Memory B cell (primary cell): Measurements from ENCODE around the gene CBFB.

Experiments used
- ATAC-seq: fragments of 150-1000 bp; cut with Tn5 transposase; 2 replicates; pipeline ENCODE4 v1.10.0; 2021; ENCODE audit warnings: low read depth, mild to moderate bottlenecking, moderate library complexity
- DNase-seq, 2 donors: peaks; one replicate each; pipeline ENCODE4 v3.0.0; 2022; ENCODE audit warnings: low spot score in 2 of 2
- H3K27ac Mint-ChIP-seq: one replicate; pipeline ENCODE4 v1.8.0; 2022; ENCODE audit warnings: mild to moderate bottlenecking, moderate library complexity, mixed read lengths
- H3K27me3 Mint-ChIP-seq: one replicate; pipeline ENCODE4 v1.8.0; 2022; ENCODE audit warnings: mixed read lengths
- H3K36me3 Mint-ChIP-seq: one replicate; pipeline ENCODE4 v1.8.0; 2022; ENCODE audit warnings: mild to moderate bottlenecking, mixed read lengths
- H3K4me1 Mint-ChIP-seq: one replicate; pipeline ENCODE4 v1.8.0; 2022; ENCODE audit warnings: mixed read lengths
- H3K4me3 Mint-ChIP-seq: one replicate; pipeline ENCODE4 v1.8.0; 2022; ENCODE audit warnings: mild to moderate bottlenecking, moderate library complexity, mixed read lengths
- H3K9me3 Mint-ChIP-seq: one replicate; pipeline ENCODE4 v1.8.0; 2022; ENCODE audit warnings: mixed read lengths

The CBFB gene

GRCh38 chr16:67024384-67025209 lies 4.4 kb upstream of the CBFB start:
- Mint-ChIP-seq H3K27ac (no peak overlapping the region), H3K27me3 (peaks cover 3% of the 10 kb centered on the region), H3K36me3 (no peaks in the 10 kb centered on the region), H3K4me1 (no peaks in the 10 kb centered on the region), H3K9me3 (no peaks in the 10 kb centered on the region), H3K4me3 (no peak overlapping the region)
- no peak for DNase-seq
- ATAC-seq = no peak

GRCh38 chr16:67025210-67025550 lies 3.8 kb upstream of the CBFB start:
- Mint-ChIP-seq H3K36me3 (no peaks in the 10 kb centered on the region), H3K9me3 (no peaks in the 10 kb centered on the region), H3K27me3 (peaks cover 3% of the 10 kb centered on the region), H3K4me1 (no peaks in the 10 kb centered on the region), H3K4me3 (no peak overlapping the region), H3K27ac (no peak overlapping the region)
- DNase-seq = no peak
- ATAC-seq = no peak

DNA sequence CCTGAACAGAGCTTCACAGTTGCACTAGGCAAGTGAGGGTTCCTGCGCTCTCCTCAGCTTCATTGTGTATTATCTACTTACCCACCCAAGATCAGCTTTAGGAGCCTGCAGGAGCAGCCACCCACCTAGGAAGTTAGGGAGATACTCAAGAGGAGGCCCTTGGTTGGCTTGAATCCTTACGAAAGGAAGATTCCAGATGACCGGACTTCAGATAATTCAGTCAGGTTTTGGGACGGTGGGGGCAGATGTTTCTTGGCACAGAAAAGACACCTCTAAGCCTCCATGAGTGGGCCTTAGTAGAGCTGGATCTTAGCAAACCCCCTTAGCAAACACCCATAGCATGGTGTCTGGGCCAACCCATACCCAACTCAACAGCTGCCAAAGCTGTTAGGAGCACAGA lies 2.4 kb upstream of the CBFB start:
- Mint-ChIP-seq H3K27me3 (no peaks in the 10 kb centered on the region), H3K4me1 (peaks cover under 1% of the 10 kb centered on the region), H3K27ac (no peak overlapping the region), H3K4me3 (no peak overlapping the region), H3K36me3 (no peaks in the 10 kb centered on the region), H3K9me3 (no peaks in the 10 kb centered on the region)
- DNase-seq (no peak), ATAC-seq (no peak)

- H3K36me3 Mint-ChIP-seq = no peaks in the 10 kb centered on the region
- no peak overlapping the region for H3K27ac Mint-ChIP-seq
- no peaks in the 10 kb centered on the region for H3K9me3 Mint-ChIP-seq
- DNase-seq = no peak
- no peak for ATAC-seq
- H3K4me1 Mint-ChIP-seq = peaks cover 3% of the 10 kb centered on the region
- no peaks in the 10 kb centered on the region for H3K27me3 Mint-ChIP-seq
- H3K4me3 Mint-ChIP-seq = no peak overlapping the region
These were observed 1.9 kb upstream of the CBFB start for GRCh38 chr16:67027046-67027445.

DNA sequence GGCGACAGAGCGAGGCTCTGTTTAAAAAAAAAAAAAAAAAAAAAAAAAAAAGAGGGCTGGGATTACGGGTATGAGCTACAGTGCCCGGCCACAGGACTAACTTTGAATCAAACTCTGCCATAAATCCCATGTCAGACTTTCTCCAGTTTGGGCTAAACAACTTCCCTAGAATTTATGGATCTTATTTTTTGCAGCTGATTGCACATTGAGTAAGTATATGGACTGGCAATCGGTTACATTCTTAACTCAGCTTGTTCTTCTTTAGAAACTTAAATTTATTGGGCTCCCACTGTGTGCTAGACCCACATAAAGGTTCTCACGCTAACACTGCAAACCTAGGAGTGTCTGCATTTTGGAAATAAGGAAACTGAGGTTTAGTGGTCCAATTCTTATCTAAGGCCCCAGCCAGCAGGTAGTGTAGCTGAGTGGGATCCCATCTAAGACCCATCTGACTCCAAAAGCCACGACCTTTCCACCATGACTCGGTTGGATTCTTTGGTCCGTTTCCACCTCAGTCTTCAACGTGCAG lies 718 bp upstream of the CBFB start:
- Mint-ChIP-seq H3K27ac (peak overlapping the region; percentile 89), H3K4me1 (peaks cover 4% of the 10 kb centered on the region), H3K9me3 (no peaks in the 10 kb centered on the region), H3K36me3 (no peaks in the 10 kb centered on the region), H3K4me3 (peak overlapping the region; percentile 80), H3K27me3 (no peaks in the 10 kb centered on the region)
- DNase-seq (no peak), ATAC-seq (no peak)

GRCh38 chr16:67029254-67030096 lies 526 bp downstream of the CBFB start:
- peak overlapping the region; percentile 89 for H3K27ac Mint-ChIP-seq
- ATAC-seq = peak; percentile 39
- no peaks in the 10 kb centered on the region for H3K9me3 Mint-ChIP-seq
- H3K4me3 Mint-ChIP-seq = peak overlapping the region; percentile 88
- no peaks in the 10 kb centered on the region for H3K27me3 Mint-ChIP-seq
- peaks cover 7% of the 10 kb centered on the region for H3K4me1 Mint-ChIP-seq
- peak; percentile 52 to 67 for DNase-seq
- peaks cover under 1% of the 10 kb centered on the region for H3K36me3 Mint-ChIP-seq

- no peaks in the 10 kb centered on the region for H3K9me3 Mint-ChIP-seq
These were observed 1.4 kb downstream of the CBFB start for GRCh38 chr16:67030221-67030962.

DNA sequence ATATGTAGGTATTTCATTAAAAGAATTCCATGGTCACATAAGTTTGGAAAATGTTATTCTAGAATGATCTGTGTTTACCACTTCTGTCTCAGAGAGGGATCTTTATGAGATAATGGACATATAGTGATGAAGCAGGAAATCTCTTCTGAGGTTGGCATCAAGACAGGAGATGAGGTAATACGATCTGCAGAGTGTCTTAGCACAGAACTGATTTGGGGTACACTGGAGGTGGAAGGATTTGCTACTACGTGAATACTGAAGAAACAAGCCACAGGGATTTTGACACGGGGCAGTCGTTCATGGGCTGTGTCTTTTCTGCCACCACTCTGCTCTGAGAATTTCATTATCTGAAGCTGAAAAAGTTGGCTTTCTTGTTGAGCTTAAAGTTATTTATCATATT lies 5.5 kb downstream of the CBFB start:
- ATAC-seq (no peak), DNase-seq (no peak)
- Mint-ChIP-seq H3K27me3 (no peaks in the 10 kb centered on the region), H3K4me1 (peaks cover 18% of the 10 kb centered on the region), H3K27ac (no peak overlapping the region), H3K9me3 (no peaks in the 10 kb centered on the region), H3K36me3 (peaks cover 4% of the 10 kb centered on the region), H3K4me3 (peak overlapping the region; percentile 3)

More at GRCh38 chr16:67030221-67030962, 1.4 kb downstream of the CBFB start:
- ATAC-seq = no peak
- no peak for DNase-seq
- peak overlapping the region; percentile 88 for H3K4me3 Mint-ChIP-seq
- peaks cover 2% of the 10 kb centered on the region for H3K36me3 Mint-ChIP-seq
- H3K27ac Mint-ChIP-seq = peak overlapping the region; percentile 72
- H3K27me3 Mint-ChIP-seq = no peaks in the 10 kb centered on the region
- peaks cover 12% of the 10 kb centered on the region for H3K4me1 Mint-ChIP-seq

DNA sequence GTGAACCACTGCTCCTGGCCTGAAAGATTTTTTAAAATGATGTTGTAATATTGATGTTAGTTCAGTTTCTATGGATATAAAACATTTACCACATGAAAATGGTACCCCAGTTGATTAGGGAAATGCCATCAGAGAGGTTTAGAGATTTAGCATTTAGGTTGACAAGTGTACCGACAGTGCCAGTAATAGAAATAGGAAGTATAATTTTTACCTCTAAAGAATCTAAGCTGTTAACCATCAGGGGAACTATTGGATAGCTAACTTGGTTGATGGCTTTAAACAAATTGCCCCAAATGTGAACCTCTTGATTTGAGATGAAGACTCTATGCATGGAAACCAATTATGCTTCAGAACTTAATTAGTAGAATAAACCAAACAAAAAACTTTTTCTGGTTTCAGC lies 6.4 kb downstream of the CBFB start:
- Mint-ChIP-seq H3K9me3 (no peaks in the 10 kb centered on the region), H3K27ac (peak overlapping the region; percentile 28), H3K36me3 (peaks cover 4% of the 10 kb centered on the region), H3K4me1 (peaks cover 18% of the 10 kb centered on the region), H3K4me3 (no peak overlapping the region), H3K27me3 (no peaks in the 10 kb centered on the region)
- ATAC-seq (peak; percentile 68), DNase-seq (no peak)

GRCh38 chr16:67036323-67036741 lies 7.4 kb downstream of the CBFB start:
- no peaks in the 10 kb centered on the region for H3K27me3 Mint-ChIP-seq
- ATAC-seq = no peak
- no peak overlapping the region for H3K27ac Mint-ChIP-seq
- no peak for DNase-seq
- H3K4me1 Mint-ChIP-seq = peaks cover 21% of the 10 kb centered on the region
- H3K9me3 Mint-ChIP-seq = no peaks in the 10 kb centered on the region
- H3K4me3 Mint-ChIP-seq = no peak overlapping the region
- peaks cover 5% of the 10 kb centered on the region for H3K36me3 Mint-ChIP-seq

DNA sequence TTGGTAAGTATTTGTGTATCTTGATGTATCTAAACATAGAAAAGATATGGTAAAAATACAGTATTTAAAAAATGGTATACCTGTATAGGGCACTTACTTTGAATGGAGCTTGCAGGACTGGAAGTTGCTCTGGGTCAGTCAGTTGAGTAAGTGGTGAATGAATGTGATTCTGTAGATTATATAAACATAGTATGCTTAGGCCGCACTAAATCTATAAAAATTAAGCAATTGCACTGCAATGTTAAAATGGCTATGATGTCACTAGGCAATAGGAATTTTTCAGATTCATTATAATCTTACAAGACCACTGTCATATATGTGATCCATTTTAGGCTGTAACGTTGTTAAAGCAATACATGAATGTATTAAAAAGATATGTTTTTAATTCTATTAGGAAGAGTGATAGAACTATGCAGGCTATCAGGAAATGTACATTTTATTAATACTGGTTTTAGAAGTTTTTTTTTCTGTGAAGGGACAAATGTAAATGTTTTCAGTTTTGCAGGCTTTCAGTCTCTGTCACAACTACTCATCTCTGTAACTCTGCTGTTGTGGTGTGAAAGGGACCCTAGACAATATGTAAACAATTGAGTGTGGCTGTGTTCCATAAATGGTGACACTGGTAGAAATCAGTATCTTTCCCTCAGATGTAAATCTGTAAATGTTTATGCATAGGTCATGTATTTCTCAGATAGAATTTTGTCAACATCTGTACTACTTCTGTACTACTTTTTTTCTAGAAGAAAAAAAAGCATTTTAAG lies 10.5 kb downstream of the CBFB start:
- Mint-ChIP-seq H3K4me3 (no peak overlapping the region), H3K27me3 (no peaks in the 10 kb centered on the region), H3K36me3 (peaks cover 5% of the 10 kb centered on the region), H3K27ac (peak overlapping the region; percentile 8), H3K9me3 (no peaks in the 10 kb centered on the region), H3K4me1 (peaks cover 15% of the 10 kb centered on the region)
- no peak for ATAC-seq
- DNase-seq = no peak

DNA sequence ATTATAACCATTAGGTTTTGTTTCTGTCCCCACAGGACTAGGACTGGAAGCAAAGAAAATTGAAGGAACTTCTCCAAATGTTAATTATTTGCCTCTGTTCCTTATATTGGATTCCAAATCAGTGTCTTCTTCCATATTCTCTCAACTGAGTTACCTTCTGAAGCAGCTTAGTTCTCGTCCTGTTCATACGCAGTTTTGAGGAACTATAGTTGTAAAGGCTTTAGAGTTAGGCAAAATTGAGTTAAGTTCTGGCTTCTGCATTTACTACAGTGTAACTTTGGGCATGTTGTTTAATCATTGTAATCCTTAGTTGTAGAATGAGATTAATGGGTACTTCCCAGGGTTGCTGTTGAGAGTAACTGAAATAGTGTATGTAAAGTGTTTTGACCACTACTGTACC lies 11.2 kb downstream of the CBFB start:
- DNase-seq = no peak
- H3K27ac Mint-ChIP-seq = peak overlapping the region; percentile 8
- peaks cover 3% of the 10 kb centered on the region for H3K36me3 Mint-ChIP-seq
- H3K4me1 Mint-ChIP-seq = peaks cover 10% of the 10 kb centered on the region
- H3K4me3 Mint-ChIP-seq = no peak overlapping the region
- no peaks in the 10 kb centered on the region for H3K27me3 Mint-ChIP-seq
- ATAC-seq = no peak
- no peaks in the 10 kb centered on the region for H3K9me3 Mint-ChIP-seq

GRCh38 chr16:67040906-67041305 lies 12.0 kb downstream of the CBFB start:
- H3K27ac Mint-ChIP-seq = no peak overlapping the region
- H3K4me3 Mint-ChIP-seq = no peak overlapping the region
- DNase-seq = no peak
- peaks cover 3% of the 10 kb centered on the region for H3K36me3 Mint-ChIP-seq
- no peaks in the 10 kb centered on the region for H3K27me3 Mint-ChIP-seq
- peaks cover 7% of the 10 kb centered on the region for H3K4me1 Mint-ChIP-seq
- no peak for ATAC-seq
- no peaks in the 10 kb centered on the region for H3K9me3 Mint-ChIP-seq
